Urothelium cell line (cell line): Measurements from ENCODE around the gene CIAO2B.

Experiments
- DNase-seq: peaks from one replicate; pipeline ENCODE4 v3.0.0; 2011; ENCODE audit warnings: low spot score, mixed read lengths
- FAIRE-seq: peaks from 2 replicates; lab custom pipeline; 2011; peaks lifted over from hg19 to GRCh38; lab: Jason Lieb, UNC

Gene CIAO2B

DNA sequence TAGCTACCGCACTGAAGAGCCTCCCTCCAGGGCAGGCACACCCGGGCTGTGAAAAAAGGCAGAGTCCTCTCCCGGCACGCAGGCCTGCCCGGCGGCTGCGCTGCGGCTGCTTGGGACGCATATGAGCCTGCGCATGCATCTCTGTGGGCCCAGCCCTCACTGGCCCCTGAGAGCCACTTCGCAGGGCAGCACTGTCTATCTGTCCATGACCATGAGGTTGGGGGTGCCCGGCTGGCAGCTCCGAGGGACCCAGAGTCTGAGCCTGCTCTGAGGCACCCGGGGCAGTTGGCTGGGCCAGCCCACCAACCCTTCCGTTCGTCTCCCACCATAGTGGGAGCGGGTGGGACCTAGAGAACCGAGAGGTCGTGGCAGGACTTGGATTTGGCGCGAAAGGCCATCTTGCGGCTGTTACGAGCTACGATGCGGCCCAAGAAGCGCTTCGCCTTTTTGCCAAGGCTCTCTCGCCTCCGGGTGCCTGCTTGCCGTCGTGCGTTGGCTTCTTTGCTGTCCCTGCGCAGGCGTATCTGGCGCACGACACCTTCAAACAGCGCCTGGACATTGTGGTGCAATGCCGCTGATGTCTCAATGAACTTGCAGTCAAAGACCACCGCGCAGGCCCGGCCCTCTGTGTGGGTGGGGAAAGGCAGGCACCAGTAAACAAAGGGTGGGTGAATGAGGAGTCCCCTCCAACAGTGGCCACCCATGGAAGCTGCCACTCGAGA is 12.3 kb downstream of the CIAO2B start:
- DNase-seq (no peak), FAIRE-seq (no peak)

DNA sequence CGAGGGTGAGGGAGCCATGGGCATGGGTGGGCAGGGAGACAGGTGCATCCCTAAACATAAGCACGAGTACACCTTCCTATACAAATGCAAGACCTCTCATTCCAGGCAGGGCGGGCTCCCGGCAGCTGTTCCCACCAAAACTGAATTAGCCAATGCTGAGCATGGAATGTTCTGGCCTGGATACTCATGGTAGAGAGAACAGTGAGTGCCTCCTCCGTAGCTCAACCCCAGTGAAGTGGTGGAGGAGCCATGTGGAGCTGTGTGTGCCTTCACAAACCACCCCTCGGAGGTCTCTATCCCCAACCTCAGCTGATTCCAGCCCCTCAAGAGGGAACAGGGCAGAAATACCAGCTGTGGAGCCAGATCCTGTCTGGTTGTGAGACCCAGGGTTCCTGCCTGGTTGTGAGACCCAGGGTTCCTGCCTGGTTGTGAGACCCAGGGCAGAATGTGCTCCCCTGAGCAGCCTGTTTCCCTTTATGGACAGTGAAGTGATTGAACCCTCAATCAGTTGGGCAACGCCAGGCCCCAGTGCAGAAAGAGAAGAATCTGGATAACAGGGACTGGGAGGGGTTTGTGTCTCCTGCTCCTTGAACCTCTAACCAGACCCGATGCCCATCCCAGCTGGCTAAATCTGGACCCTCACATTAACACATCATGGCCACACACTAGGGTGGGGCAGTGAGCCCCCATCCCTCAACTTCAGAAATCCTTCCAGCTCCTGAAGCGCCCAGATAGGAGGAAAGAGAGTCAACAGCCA is 13.1 kb downstream of the CIAO2B start:
- FAIRE-seq (no peak), DNase-seq (no peak)

DNA sequence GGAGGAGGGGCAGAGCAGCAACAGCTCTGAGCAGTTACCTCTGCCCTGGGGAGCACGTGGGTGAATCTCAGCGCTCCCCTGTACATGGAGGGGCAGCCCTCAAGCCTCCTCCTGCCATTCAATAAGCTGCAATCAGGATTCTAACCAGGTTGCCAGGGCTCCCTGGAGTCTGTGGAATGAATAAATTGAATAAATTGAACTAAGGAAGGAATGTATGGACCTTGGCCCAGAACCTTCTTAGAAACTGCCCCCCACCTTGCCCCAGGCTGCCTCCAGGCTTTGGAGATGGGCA is 14.0 kb downstream of the CIAO2B start:
- no peak for DNase-seq

DNA sequence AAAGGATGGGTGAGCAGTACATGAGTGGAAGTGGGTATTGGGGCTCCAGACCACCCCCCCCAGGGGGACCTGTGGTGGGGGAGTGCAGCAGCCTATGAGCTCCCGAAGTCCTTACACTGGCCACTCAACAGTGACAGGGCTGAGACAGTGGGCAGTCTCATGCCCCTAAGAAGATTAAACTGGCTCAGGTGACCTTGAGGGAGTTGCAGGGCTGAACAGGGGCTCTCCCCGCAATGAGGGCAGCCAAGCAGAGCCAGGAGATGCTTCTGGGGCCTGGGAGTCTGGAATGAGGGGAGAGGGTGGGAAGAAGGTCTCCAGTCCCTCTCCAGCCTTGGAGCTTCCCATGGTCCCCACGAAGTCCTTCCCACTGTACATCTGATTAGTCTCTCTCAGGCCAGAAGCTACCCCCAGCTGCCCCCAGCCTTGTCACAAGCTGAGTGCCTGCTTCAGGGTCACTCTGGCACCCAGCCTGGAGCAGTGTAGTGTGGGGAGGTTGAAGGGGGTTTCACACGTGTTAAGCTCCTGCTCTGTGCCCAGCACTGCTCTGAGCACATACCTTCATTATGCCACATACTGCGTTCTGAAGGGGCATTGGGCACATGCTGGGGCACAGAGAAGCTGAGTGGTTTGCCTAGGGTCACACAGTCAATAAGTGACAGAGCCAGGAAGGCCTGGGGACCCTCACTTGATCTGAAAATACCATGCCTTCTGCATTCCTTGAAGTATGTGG is 14.5 kb downstream of the CIAO2B start:
- FAIRE-seq (no peak), DNase-seq (no peak)

More for the DNA sequence above, 14.0 kb downstream of the CIAO2B start:
- FAIRE-seq = no peak

DNA sequence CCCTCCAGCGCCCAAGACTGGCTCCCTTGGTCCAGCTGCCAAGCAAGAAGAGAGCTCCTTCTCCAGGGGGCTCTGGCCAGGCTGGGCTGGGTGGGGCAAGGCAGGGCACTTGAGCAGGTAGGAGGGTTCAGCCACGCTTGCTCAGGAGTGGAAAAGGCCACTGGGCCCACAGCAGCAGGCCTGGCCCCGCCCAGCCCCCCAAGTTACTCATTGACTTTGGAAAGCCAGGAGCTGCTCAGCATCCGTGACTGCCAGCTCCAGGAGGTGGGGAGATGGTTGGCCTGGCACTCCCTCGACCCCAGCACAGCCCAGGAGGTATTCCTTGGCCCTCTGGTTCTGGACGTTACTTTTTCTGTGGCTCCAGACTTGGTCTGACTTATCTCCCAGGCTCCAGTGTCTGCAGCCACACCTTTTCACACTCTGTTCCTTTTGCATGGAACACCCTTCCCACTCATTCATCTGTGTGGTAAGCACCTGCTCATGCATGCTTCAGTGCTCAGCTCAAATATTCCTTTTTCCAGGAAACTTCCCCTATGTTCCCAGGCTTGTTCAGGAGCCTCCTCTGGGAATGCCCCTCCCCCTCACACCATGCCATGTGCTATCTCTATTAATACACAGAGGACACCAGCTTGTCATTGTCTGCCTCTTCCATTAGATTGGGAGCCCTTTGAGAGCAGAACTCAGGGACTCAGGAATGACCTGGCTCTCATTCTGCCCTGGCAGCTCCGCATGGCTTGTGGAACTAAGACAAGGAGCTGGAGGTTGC is 15.2 kb downstream of the CIAO2B start, which contains the start of gene CDH16:
CDH16 (minus strand) TSS at position 83 of the 766 bp plus-strand sequence. CDS start 820 bp downstream, outside the sequence.
- no peak for DNase-seq

DNA sequence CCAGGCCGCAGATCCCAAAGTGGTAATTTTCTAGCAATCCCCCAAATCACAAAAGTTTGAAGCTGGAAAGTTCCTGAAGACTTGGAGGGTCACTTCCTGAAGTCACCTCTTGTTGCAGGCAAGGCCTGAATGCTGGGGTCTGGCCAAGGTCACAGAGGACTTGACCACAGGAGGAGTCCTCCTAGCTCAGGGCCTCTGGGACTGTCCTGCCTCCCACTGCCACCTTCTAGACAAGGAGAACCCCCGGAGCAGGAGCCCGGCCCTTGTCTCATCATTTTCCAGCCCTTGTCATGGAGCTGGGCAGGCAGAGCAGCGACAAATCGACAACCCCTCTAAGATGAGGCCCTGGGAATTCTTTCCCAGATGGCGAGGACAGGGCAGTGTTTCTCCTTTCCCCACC is 15.8 kb downstream of the CIAO2B start:
- no peak for DNase-seq

More for the DNA sequence above, 15.2 kb downstream of the CIAO2B start, which contains the start of gene CDH16:
- FAIRE-seq = no peak

DNA sequence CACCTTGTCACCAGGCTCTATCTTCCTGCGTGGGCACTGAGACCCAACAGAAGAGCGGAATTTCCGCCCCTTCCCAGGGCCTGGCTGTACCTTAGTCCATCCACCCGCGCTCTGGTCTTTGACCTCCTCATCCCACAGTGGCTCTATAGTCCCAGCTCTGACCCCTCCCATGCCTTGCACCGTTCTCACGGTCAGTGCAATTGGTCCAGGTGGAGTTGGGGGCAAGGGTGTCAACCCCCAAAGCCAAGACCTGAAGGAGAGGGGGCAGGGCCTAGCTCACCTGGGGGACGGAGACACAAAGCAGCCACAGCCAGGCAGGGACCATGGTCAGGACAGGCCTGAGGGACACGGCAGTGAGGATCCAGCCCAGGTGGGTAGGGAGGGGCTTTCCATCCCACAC is 16.5 kb downstream of the CIAO2B start:
- FAIRE-seq (no peak), DNase-seq (no peak)

More for the DNA sequence above, 15.8 kb downstream of the CIAO2B start:
- FAIRE-seq = no peak

DNA sequence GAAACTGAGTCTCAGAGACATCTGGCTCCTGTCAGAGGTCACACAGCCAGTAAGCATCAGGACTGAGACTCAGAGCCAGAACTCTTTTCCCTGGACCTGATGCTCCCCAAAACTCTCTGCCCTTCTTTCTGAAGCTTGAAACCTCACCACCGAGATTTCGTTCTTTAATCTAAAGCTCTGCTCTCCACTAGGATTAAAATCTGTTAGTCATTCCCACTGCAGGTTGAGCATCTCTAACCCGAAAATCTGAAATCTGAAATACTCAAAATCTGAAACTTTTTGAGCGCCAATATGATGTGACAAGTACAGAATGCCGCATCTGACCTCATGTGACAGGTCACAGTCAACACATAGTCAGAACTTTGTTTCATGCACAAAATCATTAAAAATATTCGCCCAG is 17.7 kb downstream of the CIAO2B start:
- no peak for DNase-seq
- no peak for FAIRE-seq

DNA sequence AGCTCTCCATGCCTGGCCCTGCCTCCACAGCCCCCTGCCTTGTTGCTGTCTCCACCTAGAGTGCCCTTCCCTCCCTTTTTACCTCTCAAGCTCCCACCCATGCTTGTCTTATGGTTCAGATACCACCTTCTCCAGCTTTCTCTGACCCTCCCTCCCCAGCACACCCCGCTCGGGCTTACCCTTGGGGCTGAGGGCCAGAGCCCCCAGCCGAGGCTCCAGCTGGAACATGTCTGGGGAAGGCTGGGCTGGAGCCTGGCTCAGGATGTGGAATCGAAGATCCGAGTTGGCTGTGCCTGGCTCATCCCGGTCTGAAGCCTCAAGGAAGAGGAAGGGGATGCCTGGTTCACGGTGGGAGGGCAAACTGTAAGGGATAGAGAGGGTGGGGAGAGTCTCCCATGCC is 19.2 kb downstream of the CIAO2B start:
- FAIRE-seq (no peak), DNase-seq (no peak)

DNA sequence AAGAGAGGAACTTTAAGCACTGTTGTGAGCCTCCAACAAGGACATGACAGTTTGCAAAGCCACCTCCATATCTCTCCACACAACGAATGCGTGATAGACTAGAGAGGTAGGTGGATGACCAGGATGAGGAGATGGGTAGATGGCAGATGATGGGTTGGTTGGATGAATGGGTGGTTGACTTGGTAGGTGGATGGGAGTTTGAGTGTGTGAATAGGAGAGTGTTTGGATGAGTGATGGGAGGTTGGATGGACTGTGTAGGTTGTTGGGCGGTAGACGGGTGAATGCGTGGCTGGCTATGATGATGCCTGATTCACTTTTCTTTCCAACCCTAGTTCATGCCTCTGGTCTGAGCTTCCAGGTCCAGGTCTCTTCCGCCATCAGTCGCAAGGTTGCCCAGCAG is 19.7 kb downstream of the CIAO2B start:
- FAIRE-seq (no peak), DNase-seq (no peak)

DNA sequence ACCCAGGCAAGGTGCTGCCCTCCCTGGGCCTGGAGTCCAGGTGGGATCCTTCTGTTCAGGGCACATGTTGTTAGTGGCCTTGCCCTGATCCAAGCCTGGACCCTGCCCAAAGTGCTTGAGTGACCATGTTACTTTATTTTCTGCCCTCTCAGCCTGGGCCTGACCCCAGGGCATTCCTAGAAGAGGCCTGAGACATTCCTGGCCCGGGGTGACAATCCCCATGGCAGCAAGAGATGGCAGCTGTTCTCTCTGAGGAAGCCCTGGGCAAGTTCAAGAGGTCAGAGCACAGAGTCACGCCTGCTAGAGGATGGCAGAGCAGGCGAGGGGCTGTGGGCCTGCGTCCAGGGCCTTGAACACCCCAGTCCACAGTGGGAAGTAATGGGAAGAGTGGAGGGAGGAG is 20.5 kb downstream of the CIAO2B start:
- FAIRE-seq (no peak), DNase-seq (no peak)

DNA sequence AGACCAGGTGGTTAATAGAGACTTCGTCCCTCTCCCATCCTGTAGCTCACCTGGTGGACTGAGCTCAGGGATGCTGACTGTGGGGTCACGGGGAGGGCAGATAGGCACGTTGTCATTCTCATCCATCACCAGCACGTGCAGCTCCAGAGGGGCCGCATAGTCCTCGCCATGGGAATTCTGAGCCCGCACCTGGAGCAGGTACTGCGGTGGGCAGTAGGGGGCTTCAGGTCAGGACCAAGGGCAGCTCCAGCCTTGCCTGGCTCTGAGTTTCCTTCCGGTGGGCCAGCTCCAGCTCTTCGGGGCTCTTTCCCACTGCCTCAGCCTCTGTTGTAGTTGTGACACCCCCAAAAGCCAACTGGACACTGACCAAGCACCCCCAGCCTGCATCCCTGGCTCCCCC is 21.1 kb downstream of the CIAO2B start:
- DNase-seq (no peak), FAIRE-seq (no peak)

DNA sequence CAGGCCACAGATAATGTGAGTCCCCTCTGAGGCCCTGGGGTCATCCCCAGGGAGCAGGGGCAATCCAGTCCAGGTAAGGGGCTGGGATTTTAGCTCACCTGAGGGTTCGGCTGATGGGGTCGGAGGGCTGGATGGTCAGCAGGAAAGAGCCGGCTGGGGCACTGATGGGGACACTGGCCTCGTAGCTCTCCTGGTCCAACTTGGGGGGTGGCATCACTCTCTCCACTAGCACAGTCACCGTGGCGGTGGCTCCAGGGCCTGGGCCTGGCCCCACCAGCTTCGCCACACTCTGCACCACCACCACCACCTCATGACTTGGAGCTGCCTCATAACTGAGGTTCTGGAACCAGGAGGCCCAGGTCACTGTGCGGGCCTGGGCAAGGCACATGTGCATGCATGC is 22.4 kb downstream of the CIAO2B start:
- FAIRE-seq (no peak), DNase-seq (no peak)

DNA sequence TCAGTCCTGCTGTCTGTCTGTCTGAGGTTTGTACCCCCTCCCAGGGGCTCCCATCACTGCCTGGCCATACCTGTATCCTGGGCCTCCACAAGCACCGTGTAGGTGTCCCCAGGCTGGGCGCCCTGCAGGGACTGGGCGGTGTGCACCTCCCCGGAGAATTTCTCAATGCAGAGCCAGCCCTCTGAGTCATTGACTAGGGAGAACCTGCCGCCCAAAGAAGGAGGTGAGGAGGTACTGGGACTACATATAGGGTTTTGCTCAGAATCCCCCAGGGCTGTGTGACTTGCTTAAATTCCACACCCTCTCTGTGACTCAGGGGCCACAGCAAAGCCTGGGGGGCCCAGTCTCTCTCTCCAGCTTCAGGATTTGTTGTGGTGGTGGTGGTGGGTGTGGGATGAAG is 23.1 kb downstream of the CIAO2B start:
- DNase-seq (no peak), FAIRE-seq (no peak)

DNA sequence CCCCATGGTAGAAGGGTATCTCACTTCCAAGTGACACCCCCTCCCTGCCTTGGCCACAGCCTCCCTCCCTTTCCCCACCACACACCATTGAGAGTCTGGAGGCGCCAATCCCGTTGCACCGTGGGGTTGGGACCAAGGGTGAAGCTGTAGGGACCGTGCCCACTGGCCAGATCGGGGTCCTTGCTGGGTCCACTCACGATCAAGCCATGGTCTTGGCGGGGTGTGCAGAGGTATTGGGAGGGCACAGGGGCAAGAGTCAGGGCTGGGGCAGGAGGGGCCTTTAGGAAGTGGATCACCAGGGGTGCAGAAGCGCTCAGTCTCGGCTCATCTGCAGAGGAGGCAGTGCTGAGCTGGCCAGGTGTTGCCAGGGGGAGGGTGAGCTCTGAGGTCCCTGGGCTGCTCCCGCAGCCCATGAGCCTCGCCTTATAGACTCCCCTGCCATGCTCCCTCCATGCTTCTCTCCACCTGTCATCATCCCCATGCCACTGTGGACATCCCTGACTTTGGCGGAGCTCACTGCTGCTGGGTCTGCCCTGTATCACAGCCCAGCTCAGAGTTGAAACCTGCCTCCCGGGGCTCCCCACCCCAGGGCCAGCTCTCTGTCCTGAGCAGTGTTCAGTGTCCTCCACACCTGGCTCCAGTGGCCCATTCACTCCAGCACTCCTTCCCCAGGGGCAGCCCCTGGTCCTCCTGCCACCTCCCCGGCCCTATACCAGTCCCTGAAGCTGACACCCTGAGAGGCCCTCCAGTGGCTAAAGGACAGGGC is 23.8 kb downstream of the CIAO2B start:
- FAIRE-seq (no peak), DNase-seq (no peak)

DNA sequence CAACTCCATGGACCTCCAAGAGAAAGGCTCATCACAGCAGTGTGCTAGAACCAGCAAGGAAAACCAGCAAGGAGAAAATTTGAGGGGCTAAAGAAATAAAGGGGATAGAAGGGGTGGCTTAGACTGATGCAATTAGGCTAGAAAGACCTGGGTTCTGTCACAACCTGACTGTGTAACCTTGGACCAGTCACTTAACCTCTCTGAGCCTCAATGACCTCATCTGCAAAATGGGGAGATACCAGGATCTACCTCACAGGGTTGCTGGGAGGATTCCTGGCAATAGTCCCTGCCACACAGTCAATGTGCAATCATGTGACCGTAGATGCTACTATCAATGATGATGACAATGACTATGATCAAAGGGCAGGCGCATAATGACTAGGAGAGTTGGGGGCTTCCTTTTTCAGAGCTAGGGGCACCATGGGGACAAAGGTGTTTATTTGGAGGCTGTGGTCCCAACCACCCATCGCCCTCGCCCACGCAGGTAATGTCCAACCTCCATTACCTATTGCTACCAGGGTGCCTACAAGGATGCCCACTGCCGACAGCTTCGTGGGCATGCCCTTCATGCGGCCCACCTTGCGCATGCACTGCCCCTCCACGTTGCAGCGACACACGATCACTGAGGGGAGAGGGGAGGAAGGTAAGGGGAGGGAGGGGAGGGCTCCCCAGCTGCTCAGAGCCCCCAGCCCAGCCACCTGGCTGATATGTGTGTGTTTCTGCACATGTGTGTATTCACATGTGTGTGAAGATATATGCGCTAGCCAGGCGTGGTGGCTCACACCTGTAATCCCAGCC is 25.2 kb downstream of the CIAO2B start:
- DNase-seq (no peak), FAIRE-seq (no peak)

DNA sequence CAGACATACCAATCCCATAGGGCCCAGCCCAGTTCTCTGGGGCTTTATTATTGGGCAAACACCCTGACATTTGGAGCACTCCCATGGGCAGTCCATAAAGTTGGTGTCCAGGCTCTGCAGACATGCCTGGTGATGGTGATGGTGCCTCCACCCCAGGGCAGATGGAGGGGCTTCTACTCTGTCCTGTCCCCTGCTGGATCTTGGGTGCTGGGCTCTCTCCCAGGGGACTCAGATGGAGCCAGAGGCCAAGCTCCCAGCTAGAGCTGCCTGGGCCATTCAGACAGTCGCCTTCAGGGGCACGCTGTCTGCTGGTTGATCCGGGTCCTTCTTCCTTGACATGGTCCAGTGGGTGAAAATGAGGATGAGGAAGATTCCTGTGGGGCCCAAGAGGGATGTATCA is 26.1 kb downstream of the CIAO2B start:
- DNase-seq (no peak), FAIRE-seq (no peak)

DNA sequence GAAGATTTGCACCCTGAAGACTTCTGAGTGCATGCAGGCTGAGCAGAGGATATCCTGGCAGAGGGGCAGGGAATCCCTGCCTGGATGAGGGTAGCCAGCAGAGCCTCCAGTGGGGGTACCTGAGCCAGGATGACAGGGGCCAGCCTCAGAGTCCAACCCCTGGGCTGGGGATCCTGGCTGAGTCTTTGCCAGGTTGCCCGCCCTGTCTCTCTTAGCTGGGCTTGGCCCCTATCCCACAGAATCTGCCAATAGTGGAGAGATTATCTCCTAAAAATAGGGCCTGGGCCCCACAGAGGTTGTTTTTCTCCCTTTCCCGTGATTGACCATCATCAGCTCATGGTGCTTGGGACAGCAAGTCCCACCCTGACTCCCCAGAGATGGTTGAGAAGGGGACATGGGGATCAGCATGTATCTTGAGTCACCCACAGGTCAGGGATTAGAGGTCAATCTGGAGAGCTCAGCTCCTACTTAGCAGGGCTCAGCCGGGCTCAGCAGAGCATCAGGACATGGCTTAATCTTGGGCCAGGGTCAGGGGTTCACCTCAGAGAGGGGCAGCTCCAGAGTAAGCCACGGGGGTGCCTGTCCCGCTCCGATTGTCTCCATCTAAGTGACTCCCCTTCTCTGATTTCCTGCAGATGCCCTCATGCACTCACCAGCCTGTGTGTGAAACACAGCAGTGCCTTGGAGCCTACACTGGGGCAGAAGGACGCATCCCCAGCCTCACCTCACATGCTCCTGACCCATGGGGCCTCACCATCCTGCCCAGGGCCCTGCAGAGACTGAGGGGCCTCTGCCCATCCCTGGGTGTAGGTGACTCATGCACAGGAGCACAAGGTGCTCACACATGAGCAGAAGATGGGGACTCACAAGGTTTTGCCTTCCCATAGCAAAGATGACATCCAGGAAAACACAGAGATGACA is 27.0 kb downstream of the CIAO2B start:
- no peak for DNase-seq
- no peak for FAIRE-seq
